Breast epithelium (tissue), 3 donors: Measurements from ENCODE around the gene CATSPER3.

ENCODE experiments used
- POLR2A ChIP-seq: fragments of 450-650 bp; IDR thresholded peaks from one replicate; pipeline ENCODE4 v1.6.1; 2016; ENCODE audit warnings: antibody characterized with exemption, mild to moderate bottlenecking, moderate library complexity
- POLR2AphosphoS5 ChIP-seq, 3 donors: sonication (generic); formaldehyde crosslinking; IDR thresholded peaks; one replicate each; pipeline ENCODE4 v1.6.1; 2017; ENCODE audit warnings: antibody characterized with exemption in 3 of 3
- TF ChIP-seq, protein P1 (sequence below), 3 donors: fragments of 450-650 bp; IDR thresholded peaks; one replicate each; pipeline ENCODE4 v1.5.1; 2016 to 2017; ENCODE audit warnings: antibody characterized with exemption in 3 of 3, mild to moderate bottlenecking in 3 of 3, moderate library complexity in 3 of 3

DNA sequence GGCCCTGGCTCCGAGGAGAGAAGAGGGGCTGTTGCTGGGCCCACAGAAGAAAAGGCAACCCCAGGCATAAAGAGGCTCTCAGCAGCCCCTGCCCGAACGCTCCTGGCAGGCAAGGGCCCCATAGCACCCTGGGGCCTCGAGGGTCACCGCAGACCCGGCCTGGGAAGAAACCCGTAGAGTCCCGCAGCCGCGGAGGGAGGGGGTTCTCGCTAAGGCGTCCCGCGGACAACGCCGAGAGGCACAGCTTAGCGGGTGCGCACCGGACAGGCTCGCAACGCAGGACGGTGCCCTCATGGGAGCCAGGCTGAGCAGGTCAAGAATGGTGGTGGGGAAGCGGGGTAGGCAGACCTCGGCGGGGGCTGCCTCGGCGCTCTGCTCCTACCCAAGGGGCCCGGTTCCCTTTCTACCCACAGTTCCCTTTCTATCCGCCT is 59.6 kb downstream of the CATSPER3 start:
- TF ChIP-seq, protein P1, sequence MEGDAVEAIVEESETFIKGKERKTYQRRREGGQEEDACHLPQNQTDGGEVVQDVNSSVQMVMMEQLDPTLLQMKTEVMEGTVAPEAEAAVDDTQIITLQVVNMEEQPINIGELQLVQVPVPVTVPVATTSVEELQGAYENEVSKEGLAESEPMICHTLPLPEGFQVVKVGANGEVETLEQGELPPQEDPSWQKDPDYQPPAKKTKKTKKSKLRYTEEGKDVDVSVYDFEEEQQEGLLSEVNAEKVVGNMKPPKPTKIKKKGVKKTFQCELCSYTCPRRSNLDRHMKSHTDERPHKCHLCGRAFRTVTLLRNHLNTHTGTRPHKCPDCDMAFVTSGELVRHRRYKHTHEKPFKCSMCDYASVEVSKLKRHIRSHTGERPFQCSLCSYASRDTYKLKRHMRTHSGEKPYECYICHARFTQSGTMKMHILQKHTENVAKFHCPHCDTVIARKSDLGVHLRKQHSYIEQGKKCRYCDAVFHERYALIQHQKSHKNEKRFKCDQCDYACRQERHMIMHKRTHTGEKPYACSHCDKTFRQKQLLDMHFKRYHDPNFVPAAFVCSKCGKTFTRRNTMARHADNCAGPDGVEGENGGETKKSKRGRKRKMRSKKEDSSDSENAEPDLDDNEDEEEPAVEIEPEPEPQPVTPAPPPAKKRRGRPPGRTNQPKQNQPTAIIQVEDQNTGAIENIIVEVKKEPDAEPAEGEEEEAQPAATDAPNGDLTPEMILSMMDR (IDR thresholded peaks at IDR 0.05): no peak
- no peak for TF ChIP-seq POLR2A
- TF ChIP-seq POLR2AphosphoS5 (IDR thresholded peaks at IDR 0.05): no peak
